ENCODE measurements around the gene TADA2A. TPM values are rescaled to one million over a fixed set of nuclear protein-coding genes. Genes with fewer than 3 reads are reported as not detected.
A peak's percentile ranks its signal among the peaks of the same experiment; 100 is the strongest.

The TADA2A gene
- total RNA-seq, 1 experiment from 2014 or later = 25.2 TPM

GRCh38 chr17:37493249-37494027 is 86.8 kb downstream of the TADA2A start:
- Histone ChIP-seq H3K4me1 (replicated peaks; ENCODE audit: insufficient read depth) (peaks cover 51% of the 10 kb centered on the region), H3K27me3 (ENCODE audit: insufficient read depth, low read depth) (no peaks in the 10 kb centered on the region), H3K79me2 (ENCODE audit: low read depth) (peaks cover 82% of the 10 kb centered on the region), H3F3A (ENCODE audit: insufficient read depth, low read depth) (peaks cover 50% of the 10 kb centered on the region), H3K4me3 (no peak overlapping the region), H3K36me3 (ENCODE audit: low read depth) (no peaks in the 10 kb centered on the region), H3K4me2 (0 out of 2 replicates have a peak overlapping the region, but pooled peaks have one; percentile 11), H3K9me3 (ENCODE audit: insufficient read depth, low read depth) (0 out of 2 replicates have a peak, but pooled peaks cover 5% of the 10 kb centered on the region), H4K20me1 (ENCODE audit: insufficient read depth) (peaks cover 25% of the 10 kb centered on the region), H3K9me2 (ENCODE audit: insufficient read depth) (no peaks in the 10 kb centered on the region), H3K27ac (peak overlapping the region; percentile 66), H2AFZ (no peak overlapping the region)
- TF ChIP-seq EZH2 (IDR thresholded peaks at IDR 0.05; ENCODE audit: low read depth) = no peak
- no peak for TF ChIP-seq CTCF (conservative IDR thresholded peaks at IDR 0.05)
- ChIA-PET CTCF (no interaction called here), POLR2A (ENCODE audit: unreplicated experiment) (no interaction called here)
- intact Hi-C loops (cut with micrococcal nuclease; ENCODE audit: unreplicated experiment) = no loop called here
- BruUV-seq (replicated peaks) = no TSS peak
- DNase-seq = peak; percentile 7 to 97

GRCh38 chr17:37494401-37494831 is 87.7 kb downstream of the TADA2A start:
- peaks cover 48% of the 10 kb centered on the region for H3K4me1 ChIP-seq (replicated peaks; ENCODE audit: insufficient read depth)
- no peak overlapping the region for H3K4me3 ChIP-seq
- BruUV-seq (replicated peaks) = no TSS peak
- peaks cover 90% of the 10 kb centered on the region for H3K79me2 ChIP-seq (ENCODE audit: low read depth)
- H3K9me3 ChIP-seq (ENCODE audit: insufficient read depth, low read depth) = 0 out of 2 replicates have a peak, but pooled peaks cover 5% of the 10 kb centered on the region
- H4K20me1 ChIP-seq (ENCODE audit: insufficient read depth) = peaks cover 31% of the 10 kb centered on the region
- no peaks in the 10 kb centered on the region for H3K36me3 ChIP-seq (ENCODE audit: low read depth)
- ChIA-PET POLR2A (ENCODE audit: unreplicated experiment) (no interaction called here), CTCF (no interaction called here)
- H3K4me2 ChIP-seq = peak overlapping the region; percentile 16; the same call in 1 of the 2 replicates
- peak overlapping the region; percentile 19 for H3K27ac ChIP-seq
- intact Hi-C loops (cut with micrococcal nuclease; ENCODE audit: unreplicated experiment) = no loop called here
- no peak overlapping the region for H2AFZ ChIP-seq
- no peak for DNase-seq
- H3K9me2 ChIP-seq (ENCODE audit: insufficient read depth) = no peaks in the 10 kb centered on the region
- no peaks in the 10 kb centered on the region for H3K27me3 ChIP-seq (ENCODE audit: insufficient read depth, low read depth)
- no peak for TF ChIP-seq CTCF (conservative IDR thresholded peaks at IDR 0.05)
- no peak for TF ChIP-seq EZH2 (IDR thresholded peaks at IDR 0.05; ENCODE audit: low read depth)
- H3F3A ChIP-seq (ENCODE audit: insufficient read depth, low read depth) = peaks cover 43% of the 10 kb centered on the region

- peaks cover 96% of the 10 kb centered on the region for H3K79me2 ChIP-seq (ENCODE audit: low read depth)
- POLR2A ChIA-PET (ENCODE audit: unreplicated experiment) = no interaction called here
- H3K36me3 ChIP-seq (ENCODE audit: low read depth) = no peaks in the 10 kb centered on the region
- H3K27ac ChIP-seq = no peak overlapping the region
- H3K4me2 ChIP-seq = no peak overlapping the region
- TF ChIP-seq CTCF (conservative IDR thresholded peaks at IDR 0.05) (no peak), EZH2 (IDR thresholded peaks at IDR 0.05; ENCODE audit: low read depth) (no peak)
- no TSS peak for BruUV-seq (replicated peaks)
- H2AFZ ChIP-seq = no peak overlapping the region
- no peaks in the 10 kb centered on the region for H3K27me3 ChIP-seq (ENCODE audit: insufficient read depth, low read depth)
- H3K4me1 ChIP-seq (replicated peaks; ENCODE audit: insufficient read depth) = peaks cover 48% of the 10 kb centered on the region
- H3K4me3 ChIP-seq = no peak overlapping the region
- intact Hi-C loops (cut with micrococcal nuclease; ENCODE audit: unreplicated experiment) = no loop called here
- 0 out of 2 replicates have a peak, but pooled peaks cover 5% of the 10 kb centered on the region for H3K9me3 ChIP-seq (ENCODE audit: insufficient read depth, low read depth)
- H3F3A ChIP-seq (ENCODE audit: insufficient read depth, low read depth) = peaks cover 43% of the 10 kb centered on the region
- H4K20me1 ChIP-seq (ENCODE audit: insufficient read depth) = peaks cover 31% of the 10 kb centered on the region
- no peak for DNase-seq
- no peaks in the 10 kb centered on the region for H3K9me2 ChIP-seq (ENCODE audit: insufficient read depth)
- CTCF ChIA-PET = no interaction called here
These were observed 88.3 kb downstream of the TADA2A start for GRCh38 chr17:37494971-37495370.

Data from PC-9 (cell line).